ENCODE measurements around the gene NFATC2. TPM values are rescaled to one million over a fixed set of nuclear protein-coding genes. Genes with fewer than 3 reads are reported as not detected.
"Not testable (repeated sequence)": the region's sequence is repeated elsewhere in the genome, so short reads cannot be mapped to it uniquely, and the experiment has no call there.

Gene NFATC2
- total RNA-seq, 4 donors from 2014 or later = 4.1 to 51.5 (median 8.7) TPM

GRCh38 chr20:51484141-51484815 lies 58.2 kb downstream of the NFATC2 start:
- ATAC-seq (ENCODE audit: low FRiP score) (no peak), DNase-seq (ENCODE audit: low spot score) (no peak)
- no peak for TF ChIP-seq CTCF (IDR thresholded peaks at IDR 0.05)

GRCh38 chr20:51482836-51483473 lies 59.6 kb downstream of the NFATC2 start:
- DNase-seq (ENCODE audit: low spot score) (no peak), ATAC-seq (ENCODE audit: low FRiP score) (no peak)

GRCh38 chr20:51481341-51481914 lies 61.1 kb downstream of the NFATC2 start:
- DNase-seq (ENCODE audit: low spot score) (no peak), ATAC-seq (ENCODE audit: low FRiP score) (no peak)
- TF ChIP-seq CTCF (IDR thresholded peaks at IDR 0.05) = no peak

More at GRCh38 chr20:51482836-51483473, 59.6 kb downstream of the NFATC2 start:
- TF ChIP-seq CTCF (IDR thresholded peaks at IDR 0.05) = no peak

- ATAC-seq (ENCODE audit: low FRiP score) (no peak), DNase-seq (ENCODE audit: low spot score) (no peak)
- no peak for TF ChIP-seq CTCF (IDR thresholded peaks at IDR 0.05)
Measured at GRCh38 chr20:51480507-51481270, 61.8 kb downstream of the NFATC2 start.

GRCh38 chr20:51476106-51476505 lies 66.4 kb downstream of the NFATC2 start:
- ATAC-seq (ENCODE audit: low FRiP score); DNase-seq (ENCODE audit: low spot score): not testable (repeated sequence)

GRCh38 chr20:51473771-51474170 lies 68.7 kb downstream of the NFATC2 start:
- TF ChIP-seq CTCF (IDR thresholded peaks at IDR 0.05) = no peak
- no peak for DNase-seq (ENCODE audit: low spot score)
- ATAC-seq (ENCODE audit: low FRiP score) = no peak

GRCh38 chr20:51473256-51473655 lies 69.3 kb downstream of the NFATC2 start:
- DNase-seq (ENCODE audit: low spot score) = no peak

More at GRCh38 chr20:51473256-51473655, 69.3 kb downstream of the NFATC2 start:
- no peak for ATAC-seq (ENCODE audit: low FRiP score)
- TF ChIP-seq CTCF (IDR thresholded peaks at IDR 0.05) = no peak

All from omental fat pad (tissue), 4 donors.